Measurements from ENCODE around the gene HPS4.

Gene HPS4

DNA sequence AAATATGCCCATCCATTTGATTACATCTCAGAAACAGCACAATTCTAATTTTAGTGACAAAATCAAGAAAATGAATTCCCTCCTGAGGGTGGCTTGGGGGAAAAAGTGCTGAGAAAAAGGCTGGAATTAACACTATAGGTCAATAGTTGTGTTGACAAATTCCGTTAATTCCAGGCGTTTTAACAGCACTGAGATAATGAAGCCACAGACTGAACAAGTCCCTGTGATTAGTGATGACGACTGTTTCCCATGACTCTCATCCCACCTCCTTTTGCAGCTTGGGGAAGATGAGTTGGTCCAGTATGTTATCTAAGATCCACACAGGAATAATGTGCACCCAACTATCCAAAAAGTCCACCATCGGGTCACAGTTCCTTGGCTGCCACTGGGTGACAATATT lies 12.9 kb upstream of the HPS4 start:
- DNase-seq = no peak

DNA sequence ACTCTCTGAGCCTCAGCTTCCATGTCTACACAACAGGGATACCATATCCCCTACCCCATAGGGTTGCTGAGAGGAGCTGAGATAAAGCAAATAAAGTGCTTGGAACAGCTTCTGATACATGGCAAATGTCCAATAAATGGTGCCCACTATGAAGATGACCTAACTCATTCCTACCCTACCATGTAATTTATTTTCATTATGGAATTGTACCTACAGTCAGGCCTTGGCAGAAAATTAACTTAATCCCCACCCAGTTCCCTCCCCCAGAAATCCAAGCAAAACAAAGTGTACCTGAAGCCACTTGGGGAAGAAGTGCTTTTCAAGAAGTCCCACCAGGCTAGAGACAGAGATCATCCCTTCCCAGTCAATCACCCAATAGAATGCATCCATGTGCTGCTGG lies 10.9 kb upstream of the HPS4 start:
- DNase-seq = no peak

- DNase-seq = no peak
Measured at GRCh38 chr22:26492220-26492619, 8.6 kb upstream of the HPS4 start.

- no peak for DNase-seq
Measured at GRCh38 chr22:26489447-26490036, 6.0 kb upstream of the HPS4 start.

DNA sequence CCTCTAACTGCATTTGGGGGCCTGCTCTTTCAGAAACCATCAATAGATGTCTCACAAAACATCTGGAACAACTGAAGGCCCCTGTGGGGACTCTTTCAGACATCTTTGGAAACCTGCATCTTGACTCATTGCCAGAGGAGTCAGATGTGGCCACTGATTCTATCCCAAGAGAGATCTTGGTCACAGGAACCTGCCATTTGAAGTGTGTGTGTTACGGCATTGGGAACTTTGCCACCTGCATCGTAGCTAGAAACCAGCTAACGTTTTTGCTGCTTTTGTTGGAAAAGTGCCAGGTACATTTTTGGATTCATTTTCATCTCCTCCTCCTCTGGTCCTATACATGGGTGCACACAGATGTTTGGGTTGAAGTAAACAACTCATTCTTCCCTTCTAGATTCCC lies 4.4 kb upstream of the HPS4 start:
- no peak for DNase-seq

- no peak for DNase-seq
Measured at GRCh38 chr22:26486394-26486793, 2.8 kb upstream of the HPS4 start.

- DNase-seq = no peak
Measured at GRCh38 chr22:26485806-26486390, 2.3 kb upstream of the HPS4 start.

DNA sequence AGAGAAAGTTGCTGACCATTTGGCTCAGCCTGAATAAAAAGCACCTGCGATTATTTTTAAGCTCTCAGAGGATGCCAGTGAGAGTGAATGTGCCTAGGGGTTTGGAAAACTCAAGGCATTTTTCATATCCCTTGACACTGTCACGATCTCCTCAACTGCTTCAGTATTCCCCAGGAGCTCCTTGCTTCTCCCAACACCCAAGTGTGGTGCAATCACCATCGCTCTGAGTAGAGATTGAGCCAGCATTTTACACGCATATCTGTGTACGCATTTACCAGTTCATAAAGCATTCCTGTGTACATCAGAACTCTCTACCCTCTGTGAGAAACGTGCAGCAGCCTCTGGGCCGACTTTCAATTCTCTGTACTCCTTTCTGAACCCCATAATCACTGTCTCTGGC lies 1.4 kb upstream of the HPS4 start:
- DNase-seq = no peak

- no peak for DNase-seq
Measured at GRCh38 chr22:26484360-26484706, 750 bp upstream of the HPS4 start.

DNA sequence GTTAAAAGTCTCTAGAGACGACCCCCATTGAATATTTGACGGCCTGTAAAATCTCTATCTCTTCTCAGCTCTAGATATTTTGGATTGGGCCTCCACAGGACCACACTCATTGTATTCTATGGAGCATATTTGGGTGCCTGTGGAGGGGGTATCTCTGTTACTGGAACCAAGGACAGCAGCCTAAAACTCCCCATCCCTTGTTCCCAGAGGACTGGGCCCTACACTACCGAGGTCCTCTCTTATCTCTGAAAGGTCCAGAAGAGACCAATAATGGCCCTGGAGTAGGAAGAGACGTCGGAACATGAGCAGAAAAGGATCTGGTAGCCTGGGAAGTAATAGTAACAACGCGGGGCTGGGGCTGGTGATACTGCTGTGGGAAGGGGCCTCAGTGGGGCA lies 542 bp downstream of the HPS4 start:
- DNase-seq = no peak

- DNase-seq = no peak
Measured at GRCh38 chr22:26482161-26482560, 1.4 kb downstream of the HPS4 start.

DNA sequence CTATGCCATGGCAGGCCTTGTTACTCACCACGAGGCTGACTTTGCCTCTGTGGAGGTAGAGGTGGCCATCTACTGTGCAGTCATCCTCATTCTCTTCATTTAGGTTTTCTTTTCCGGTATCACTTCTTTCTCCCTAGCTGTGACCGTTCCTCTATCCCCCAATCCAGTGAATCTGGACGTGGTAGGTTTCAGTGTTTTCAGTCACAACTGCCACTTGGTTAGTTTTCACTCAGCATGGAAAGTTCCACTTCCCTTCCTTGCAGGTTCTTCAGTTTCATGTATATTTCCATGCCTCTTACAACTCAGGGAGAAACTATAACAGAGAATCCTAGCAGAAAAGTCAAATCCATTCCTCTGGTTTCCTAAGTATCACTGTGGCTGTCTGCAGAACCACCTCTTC lies 1.9 kb downstream of the HPS4 start:
- no peak for DNase-seq

DNA sequence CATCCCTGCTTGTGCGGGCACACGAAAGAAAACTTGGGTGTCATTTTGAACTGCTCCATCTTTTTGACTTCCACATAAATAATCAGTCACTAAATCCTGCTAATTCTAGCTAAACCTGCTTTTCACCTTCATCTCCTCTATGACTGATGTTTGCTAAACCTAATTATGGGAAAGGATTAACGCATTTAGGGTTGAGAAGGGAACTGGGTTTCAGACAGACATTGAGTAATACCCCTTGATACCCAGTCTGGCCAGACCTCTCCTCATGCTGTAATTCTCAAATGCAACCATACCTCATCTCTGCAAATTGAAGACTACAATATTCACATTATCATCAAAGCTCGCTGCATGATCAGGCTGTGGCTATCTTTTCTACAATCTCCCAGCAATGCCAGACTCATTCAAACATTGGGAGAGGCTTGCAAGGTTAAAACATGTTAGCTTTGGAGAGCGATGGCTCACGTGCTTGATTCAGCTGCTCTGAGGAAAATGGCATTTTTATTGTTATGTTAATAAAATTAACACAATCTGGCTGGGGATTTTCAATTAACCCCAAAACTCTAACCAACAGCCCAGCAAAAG lies 2.4 kb downstream of the HPS4 start:
- DNase-seq = no peak

GRCh38 chr22:26480611-26480932 lies 3.0 kb downstream of the HPS4 start:
- DNase-seq = no peak

GRCh38 chr22:26479792-26480610 lies 3.6 kb downstream of the HPS4 start:
- DNase-seq = no peak

DNA sequence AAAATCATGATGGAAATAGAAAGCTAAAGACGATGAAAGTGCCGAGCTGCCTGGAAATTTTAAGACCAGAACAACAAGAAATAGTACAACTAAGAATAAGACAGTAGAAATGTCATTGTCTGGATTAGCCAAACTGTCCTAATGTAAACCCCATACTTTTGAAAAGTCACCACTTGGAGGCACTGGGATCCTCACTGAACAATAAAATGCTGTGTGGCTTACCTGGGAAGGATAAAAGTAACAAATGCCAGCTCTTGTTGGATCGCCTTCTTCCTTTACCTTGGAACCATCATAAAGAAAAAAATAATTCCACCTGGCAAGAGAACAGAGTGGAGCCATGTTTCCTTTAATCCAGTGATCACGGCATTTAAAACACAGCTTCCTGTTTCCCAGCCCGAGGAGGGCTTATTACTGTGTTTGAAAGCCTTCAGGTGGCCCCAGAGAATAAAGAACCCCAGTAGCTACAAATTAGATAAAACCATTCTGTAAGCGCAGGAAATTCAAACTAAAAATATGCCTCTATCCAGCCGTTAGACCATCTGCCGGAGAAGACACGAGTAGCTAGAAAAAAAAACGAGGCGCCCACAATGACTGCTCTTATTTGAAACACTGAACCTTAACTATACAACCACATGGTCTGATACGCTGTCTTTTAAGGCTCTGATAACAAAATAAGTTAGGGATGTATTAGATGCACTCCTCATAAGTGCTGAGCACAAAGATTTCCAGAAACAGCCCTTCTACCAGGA lies 4.4 kb downstream of the HPS4 start:
- no peak for DNase-seq

DNA sequence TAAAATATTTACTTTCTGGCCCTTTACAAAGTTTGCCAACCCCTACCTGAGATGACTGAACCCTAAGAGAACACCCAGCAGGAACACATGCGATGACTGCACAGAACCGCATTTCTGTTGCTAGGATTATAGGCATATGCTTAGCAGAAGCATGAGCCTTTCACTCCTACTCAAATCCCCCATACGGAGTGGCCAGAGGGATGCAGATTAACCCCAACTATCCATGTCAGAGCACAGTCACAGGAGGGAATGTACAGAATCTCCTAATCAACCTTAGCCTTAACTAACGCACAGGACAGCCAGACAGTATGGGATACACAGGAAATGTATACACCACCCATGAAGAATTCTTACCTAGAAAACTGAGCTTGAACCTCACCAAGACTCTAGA lies 6.2 kb downstream of the HPS4 start:
- no peak for DNase-seq

GRCh38 chr22:26476705-26477340 lies 6.8 kb downstream of the HPS4 start:
- DNase-seq = no peak

- no peak for DNase-seq
Measured at GRCh38 chr22:26474682-26475081, 8.9 kb downstream of the HPS4 start.

DNA sequence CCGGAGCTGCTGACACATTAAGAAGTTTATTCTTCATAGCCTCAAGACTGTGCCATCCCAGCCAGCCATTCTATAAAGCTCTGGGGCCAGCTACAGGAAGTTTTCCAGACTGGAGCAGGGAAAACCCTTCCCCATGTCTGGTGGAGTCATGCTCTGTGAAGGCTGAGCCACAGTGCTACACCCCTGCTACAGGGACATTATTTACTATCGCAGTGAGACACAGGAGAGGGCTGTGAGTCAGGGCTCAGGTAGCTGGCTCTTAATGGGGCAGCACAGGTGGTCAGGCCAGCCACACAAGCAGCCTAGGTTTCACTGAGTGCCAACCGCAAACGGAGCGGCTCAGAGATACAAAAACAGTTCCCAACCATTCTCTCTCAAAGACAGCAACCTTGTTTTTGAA lies 12.1 kb downstream of the HPS4 start:
- DNase-seq = no peak

GRCh38 chr22:26470807-26471206 lies 12.8 kb downstream of the HPS4 start:
- DNase-seq = no peak

- DNase-seq = no peak
Measured at GRCh38 chr22:26466196-26466595, 17.4 kb downstream of the HPS4 start.

GRCh38 chr22:26464312-26464711 lies 19.3 kb downstream of the HPS4 start:
- no peak for DNase-seq

Measured in activated CD4-positive, alpha-beta T cell treated with anti-CD3 and anti-CD28 coated beads, Interleukin-2, amount 50 U/mL, for 4 hours (primary cell).